Gastrocnemius medialis (tissue), 4 donors: ENCODE data around the gene CALHM3. TPM values are rescaled to one million over a fixed set of nuclear protein-coding genes. Genes with fewer than 3 reads are reported as not detected.
"Not testable (repeated sequence)": the region's sequence is repeated elsewhere in the genome, so short reads cannot be mapped to it uniquely, and the experiment has no call there.

Experiments used
- ATAC-seq, 2 donors: fragments of 150-250 bp; one replicate each; pipeline ENCODE4 v1.9.1; 2016
- DNase-seq, 2 donors: peaks; one replicate each; pipeline ENCODE4 v3.0.0-alpha.2; 2019
- H3K27ac ChIP-seq, 4 donors: fragments of 200-600 bp; sonication (generic); 1 replicate in 1 of 4; 2 replicates in 3 of 4; pipeline ENCODE4 v1.5.1; 2016 to 2018; ENCODE audit warnings: mild to moderate bottlenecking in 2 of 4, moderate library complexity in 1 of 4
- H3K27me3 ChIP-seq, 3 donors: fragments of 200-600 bp; sonication (generic) in 2 of 3; 1 replicate in 1 of 3; 2 replicates in 2 of 3; pipeline versions ENCODE4 v1.5.1 to v1.6.0; 2016 to 2019; ENCODE audit warnings: mild to moderate bottlenecking in 1 of 3, moderate library complexity in 1 of 3
- H3K36me3 ChIP-seq, 2 donors: fragments of 200-600 bp; sonication (generic) in 1 of 2; one replicate each; pipeline ENCODE4 v1.5.1; 2017 to 2018
- H3K4me1 ChIP-seq, 2 donors: fragments of 200-600 bp; sonication (generic) in 1 of 2; one replicate each; pipeline ENCODE4 v1.5.1; 2016 to 2017; ENCODE audit warnings: mild to moderate bottlenecking in 2 of 2
- H3K4me3 ChIP-seq, 4 donors: fragments of 200-600 bp; sonication (generic) in 3 of 4; 1 replicate in 1 of 4; 2 replicates in 3 of 4; pipeline ENCODE4 v1.5.1; 2016 to 2019; ENCODE audit warnings: mild to moderate bottlenecking in 2 of 4
- H3K9me3 ChIP-seq, 3 donors: fragments of 200-600 bp; sonication (generic) in 2 of 3; 1 replicate in 1 of 3; 2 replicates in 2 of 3; pipeline ENCODE4 v1.5.1; 2016 to 2019
- CTCF ChIP-seq, 5 experiments: fragments of 450-650 bp in 3 of 5; fragments of 200-600 bp in 2 of 5; sonication (generic) in 2 of 5; IDR thresholded peaks in 4 of 5; conservative IDR thresholded peaks in 1 of 5; 1 replicate in 4 of 5; 2 replicates in 1 of 5; pipeline ENCODE4 v1.5.1; 2016 to 2019; ENCODE audit warnings: antibody characterized with exemption in 5 of 5, mild to moderate bottlenecking in 3 of 5, moderate library complexity in 3 of 5
- POLR2A ChIP-seq, 2 donors: fragments of 450-650 bp; IDR thresholded peaks; one replicate each; pipeline ENCODE4 v1.6.1; 2017; ENCODE audit warnings: antibody characterized with exemption in 2 of 2, mild to moderate bottlenecking in 2 of 2, moderate library complexity in 2 of 2
- in situ Hi-C, 4 donors: fragments of 200-750 bp; cut with MboI; loops; one replicate each; pipeline versions ENCODE4 v1.15.0 to v1.8.0; 2017; ENCODE audit warnings: low sequenced_read_pairs in 4 of 4
- intact Hi-C: fragments of 100-400 bp; cut with DNase I; formaldehyde crosslinking; loops from one replicate; pipeline ENCODE4 v1.15.1; 2023; ENCODE audit warnings: low total_unique reads
- total RNA-seq, 4 donors: library from RNA; depleted of rRNA; stranded (reverse); fragments of >200 nt; gene quantifications; one replicate each; pipeline versions ENCODE4 v1.1.0 to v1.2.3, GENCODE V29; 2016

The CALHM3 gene
- total RNA-seq, 4 donors from 2014 or later = not detected

GRCh38 chr10:103507235-103508191 is 28.5 kb upstream of the CALHM3 start:
- no peak overlapping the region for H3K4me3 ChIP-seq

GRCh38 chr10:103506061-103506460 is 27.0 kb upstream of the CALHM3 start:
- H3K27me3 ChIP-seq = no peaks in the 10 kb centered on the region
- TF ChIP-seq CTCF (IDR thresholded peaks at IDR 0.05 in 4 of 5, conservative IDR thresholded peaks at IDR 0.05 in 1 of 5) = no peak
- TF ChIP-seq POLR2A (IDR thresholded peaks at IDR 0.05) = no peak
- ATAC-seq (no peak), DNase-seq (no peak)
- H3K4me3 ChIP-seq = no peak overlapping the region
- H3K27ac ChIP-seq = no peak overlapping the region
- in situ Hi-C loops = no loop called here
- no peaks in the 10 kb centered on the region for H3K36me3 ChIP-seq
- no peaks in the 10 kb centered on the region for H3K9me3 ChIP-seq
- H3K4me1 ChIP-seq = no peaks in the 10 kb centered on the region
- intact Hi-C loops = no loop called here

More at GRCh38 chr10:103507235-103508191, 28.5 kb upstream of the CALHM3 start:
- TF ChIP-seq CTCF (IDR thresholded peaks at IDR 0.05 in 4 of 5, conservative IDR thresholded peaks at IDR 0.05 in 1 of 5) = no peak
- no peak for TF ChIP-seq POLR2A (IDR thresholded peaks at IDR 0.05)
- Histone ChIP-seq H3K27ac (no peak overlapping the region), H3K9me3 (no peaks in the 10 kb centered on the region), H3K27me3 (no peaks in the 10 kb centered on the region), H3K4me1 (no peaks in the 10 kb centered on the region), H3K36me3 (no peaks in the 10 kb centered on the region)
- intact Hi-C loops (no loop called here), in situ Hi-C loops (no loop called here)
- ATAC-seq (no peak), DNase-seq (no peak)

GRCh38 chr10:103504181-103504783 is 25.2 kb upstream of the CALHM3 start:
- TF ChIP-seq CTCF (IDR thresholded peaks at IDR 0.05 in 4 of 5, conservative IDR thresholded peaks at IDR 0.05 in 1 of 5) (no peak), POLR2A (IDR thresholded peaks at IDR 0.05) (no peak)

GRCh38 chr10:103503777-103504176 is 24.7 kb upstream of the CALHM3 start:
- H3K9me3 ChIP-seq, in situ Hi-C loops, DNase-seq, H3K4me1 ChIP-seq, intact Hi-C loops, H3K36me3 ChIP-seq, H3K27me3 ChIP-seq, H3K27ac ChIP-seq, ATAC-seq, H3K4me3 ChIP-seq: not testable (repeated sequence)

More at GRCh38 chr10:103504181-103504783, 25.2 kb upstream of the CALHM3 start:
- ATAC-seq = no peak
- H3K4me1 ChIP-seq = no peaks in the 10 kb centered on the region
- in situ Hi-C loops (no loop called here), intact Hi-C loops (no loop called here)
- H3K36me3 ChIP-seq = no peaks in the 10 kb centered on the region
- H3K4me3 ChIP-seq = no peak overlapping the region
- H3K9me3 ChIP-seq = no peaks in the 10 kb centered on the region
- no peak overlapping the region for H3K27ac ChIP-seq
- H3K27me3 ChIP-seq = no peaks in the 10 kb centered on the region
- no peak for DNase-seq
